Epithelial cell of esophagus (primary cell): ENCODE results near the gene AKAP12.
"Not testable (repeated sequence)": the region's sequence is repeated elsewhere in the genome, so short reads cannot be mapped to it uniquely, and the experiment has no call there.

ENCODE experiments used
- DNase-seq: peaks from one replicate; pipeline ENCODE4 v3.0.0; 2010; ENCODE audit warnings: low read depth
- H3K4me3 ChIP-seq: 2 replicates; pipeline ENCODE4 v1.5.1; 2011; ENCODE audit warnings: mild to moderate bottlenecking, low read length, control low read depth
- TF ChIP-seq, protein P1 (sequence below): IDR thresholded peaks from 2 replicates; pipeline ENCODE4 v1.5.1; 2011; ENCODE audit warnings: low read depth, mild to moderate bottlenecking, low read length, control low read depth, inconsistent platforms; ENCODE audit not compliant: insufficient read depth; ENCODE audit errors: missing control alignments

AKAP12 gene

DNA sequence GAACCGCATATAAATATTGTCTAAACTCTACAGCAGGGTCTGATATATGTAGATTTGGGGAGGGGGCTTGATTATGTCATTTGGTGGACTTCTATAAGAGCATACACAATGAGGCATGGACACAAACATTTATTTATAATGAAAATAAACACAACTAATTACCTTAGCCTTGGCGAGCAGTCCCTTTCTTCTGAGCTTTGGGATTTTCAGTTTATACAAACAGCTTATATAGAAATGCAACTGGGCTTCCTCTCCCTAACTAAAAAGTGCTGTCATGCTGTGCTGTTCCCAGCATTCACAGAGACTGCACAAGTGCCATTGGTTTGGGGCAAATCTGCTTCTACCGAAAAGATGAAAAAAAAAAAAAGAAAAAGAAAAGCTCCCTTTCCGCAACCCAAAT, 69.9 kb downstream of the AKAP12 start:
- H3K4me3 ChIP-seq: no peak overlapping the region
- DNase-seq: no peak
- TF ChIP-seq, protein P1, sequence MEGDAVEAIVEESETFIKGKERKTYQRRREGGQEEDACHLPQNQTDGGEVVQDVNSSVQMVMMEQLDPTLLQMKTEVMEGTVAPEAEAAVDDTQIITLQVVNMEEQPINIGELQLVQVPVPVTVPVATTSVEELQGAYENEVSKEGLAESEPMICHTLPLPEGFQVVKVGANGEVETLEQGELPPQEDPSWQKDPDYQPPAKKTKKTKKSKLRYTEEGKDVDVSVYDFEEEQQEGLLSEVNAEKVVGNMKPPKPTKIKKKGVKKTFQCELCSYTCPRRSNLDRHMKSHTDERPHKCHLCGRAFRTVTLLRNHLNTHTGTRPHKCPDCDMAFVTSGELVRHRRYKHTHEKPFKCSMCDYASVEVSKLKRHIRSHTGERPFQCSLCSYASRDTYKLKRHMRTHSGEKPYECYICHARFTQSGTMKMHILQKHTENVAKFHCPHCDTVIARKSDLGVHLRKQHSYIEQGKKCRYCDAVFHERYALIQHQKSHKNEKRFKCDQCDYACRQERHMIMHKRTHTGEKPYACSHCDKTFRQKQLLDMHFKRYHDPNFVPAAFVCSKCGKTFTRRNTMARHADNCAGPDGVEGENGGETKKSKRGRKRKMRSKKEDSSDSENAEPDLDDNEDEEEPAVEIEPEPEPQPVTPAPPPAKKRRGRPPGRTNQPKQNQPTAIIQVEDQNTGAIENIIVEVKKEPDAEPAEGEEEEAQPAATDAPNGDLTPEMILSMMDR: no peak

DNA sequence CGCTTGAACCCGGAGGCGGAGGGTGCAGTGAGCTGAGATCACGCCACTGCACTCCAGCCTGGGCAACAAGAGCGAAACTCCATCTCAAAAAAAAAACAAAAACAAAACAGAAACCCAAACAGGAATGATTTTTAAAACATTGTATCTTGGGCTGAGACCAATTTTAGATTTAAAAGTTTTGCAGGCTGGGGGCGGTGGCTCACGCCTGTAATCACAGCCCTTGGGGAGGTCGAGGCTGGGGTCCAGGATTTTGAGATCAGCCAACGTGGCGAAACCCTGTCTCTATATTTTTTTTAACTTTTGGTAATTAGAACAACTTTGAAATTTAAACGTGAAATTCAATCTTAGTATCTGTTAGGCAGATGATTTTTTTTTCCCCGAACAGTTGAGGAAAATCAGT, 70.5 kb downstream of the AKAP12 start:
- no peak for DNase-seq
- no peak overlapping the region for H3K4me3 ChIP-seq
- TF ChIP-seq, protein P1: no peak

DNA sequence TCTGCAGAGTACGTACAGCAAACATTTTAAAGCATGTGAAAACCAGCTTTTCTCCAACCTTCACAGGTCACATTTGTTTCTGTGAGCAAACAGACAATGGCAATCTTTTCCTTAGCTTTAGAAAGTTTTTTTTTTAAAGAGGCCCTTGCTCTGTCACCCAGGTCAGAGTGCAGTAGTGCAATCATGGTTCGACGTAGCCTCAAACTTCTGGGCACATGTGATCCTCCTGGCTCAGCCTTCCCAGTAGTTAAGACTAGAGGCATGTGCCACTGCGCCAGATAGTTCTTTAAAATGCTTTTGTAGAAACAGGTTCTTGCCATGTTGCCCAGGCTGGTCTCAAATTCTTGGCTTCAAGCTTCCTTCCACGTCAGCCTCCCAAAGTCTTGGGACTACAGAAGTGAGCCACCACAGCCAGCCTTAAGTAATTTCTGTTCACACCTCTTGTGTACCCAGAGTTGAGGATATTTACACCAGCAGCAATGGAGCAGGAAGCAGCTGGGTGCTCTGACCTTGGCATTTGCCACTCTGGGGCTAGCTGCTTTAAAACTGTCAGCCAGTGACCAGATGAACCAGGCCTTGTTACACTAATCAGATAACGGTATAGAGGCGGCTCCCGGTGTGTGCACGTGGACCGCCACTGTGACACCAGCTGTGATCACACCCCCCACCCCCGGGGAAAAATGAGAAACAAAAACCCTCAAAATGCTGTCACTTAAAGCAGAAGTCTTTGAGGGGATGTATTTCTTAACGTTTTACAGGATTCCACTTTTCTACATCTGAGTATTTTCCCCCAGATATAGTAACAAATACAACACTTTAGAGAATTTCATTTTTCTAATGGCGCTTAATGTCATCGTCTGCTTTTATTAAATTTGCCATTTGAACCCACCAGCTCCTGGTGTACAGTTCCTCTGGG, 71.3 kb downstream of the AKAP12 start:
- TF ChIP-seq, protein P1: no peak
- no peak for DNase-seq
- H3K4me3 ChIP-seq: no peak overlapping the region

DNA sequence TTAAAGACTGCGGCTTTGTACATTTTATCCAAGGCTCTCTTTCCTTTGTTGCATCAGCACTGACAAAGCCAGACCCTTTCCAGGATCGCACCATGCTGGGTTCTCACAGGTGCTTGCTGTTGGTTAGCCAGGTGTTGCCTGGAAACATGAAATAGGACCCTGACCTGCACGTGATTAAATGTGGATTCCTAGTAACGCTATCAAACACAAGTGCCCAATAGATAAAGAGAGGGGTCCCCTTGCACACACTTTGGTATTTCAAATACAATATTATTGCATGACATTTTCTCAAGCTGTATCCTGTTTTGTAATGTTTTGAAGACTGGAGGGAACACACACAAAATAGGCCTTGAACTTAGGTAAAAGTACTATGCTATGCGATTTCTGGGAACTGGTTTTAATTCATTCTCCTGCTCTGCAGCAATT, 73.3 kb downstream of the AKAP12 start:
- H3K4me3 ChIP-seq: no peak overlapping the region
- TF ChIP-seq, protein P1: no peak
- no peak for DNase-seq

DNA sequence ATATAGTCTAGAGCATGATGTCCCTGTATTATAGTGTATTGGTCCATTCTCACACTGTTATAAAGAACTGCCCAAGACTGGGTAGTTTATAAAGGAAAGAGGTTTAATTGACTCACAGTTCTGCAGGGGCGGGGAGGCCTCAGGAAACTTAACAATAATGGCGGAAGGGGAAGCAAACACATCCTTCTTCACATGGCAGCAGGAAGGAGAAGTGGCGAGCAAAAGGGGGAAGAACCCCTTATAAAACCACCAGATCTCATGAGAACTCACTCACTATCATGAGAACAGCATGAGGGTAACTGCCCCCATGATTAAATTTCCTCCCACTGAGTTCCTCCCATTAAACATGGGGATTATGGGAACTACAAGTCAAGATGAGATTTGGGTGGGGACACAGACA, 75.9 kb downstream of the AKAP12 start:
- DNase-seq, H3K4me3 ChIP-seq: not testable (repeated sequence)

DNA sequence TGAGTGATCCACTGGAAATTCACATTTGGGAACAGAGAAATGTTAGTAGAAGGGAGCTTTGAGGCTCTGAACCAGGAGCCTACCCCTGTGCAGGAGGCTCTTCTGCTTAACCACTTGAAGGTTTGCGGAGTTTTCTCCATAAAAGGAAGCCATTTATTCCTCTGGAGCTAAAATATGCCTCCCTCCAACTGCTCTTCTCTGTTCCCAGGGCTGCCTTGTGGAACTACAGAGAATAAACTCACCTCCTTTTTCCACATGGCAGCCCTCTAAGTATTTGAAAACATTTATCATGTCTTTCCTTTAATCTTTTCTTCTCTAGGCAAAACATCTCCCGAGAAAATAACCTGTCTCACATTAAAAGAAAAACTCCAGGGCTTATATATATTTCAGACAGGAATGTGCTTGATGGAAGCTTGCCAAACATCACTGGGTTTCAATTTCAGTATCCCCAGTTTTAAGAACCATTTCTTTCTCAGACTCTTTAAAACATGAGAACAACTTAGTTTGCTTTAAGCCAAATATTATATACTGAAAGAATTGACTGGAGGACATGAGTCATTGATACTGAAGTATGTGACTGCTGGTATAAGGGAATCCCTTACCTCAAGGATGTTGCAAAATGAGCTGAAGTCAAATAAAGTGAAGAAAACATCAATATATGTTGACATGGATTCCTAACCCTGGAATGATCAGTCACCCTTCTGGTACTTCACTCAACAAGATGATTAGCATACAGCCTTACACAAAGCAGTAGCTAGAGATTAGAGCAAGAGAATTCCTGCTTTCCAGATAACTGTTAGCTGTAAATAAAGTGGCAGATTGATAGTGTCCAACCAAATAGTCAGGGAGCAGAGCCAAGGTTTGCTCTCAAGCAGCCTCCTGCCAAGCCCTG, 77.6 kb downstream of the AKAP12 start:
- TF ChIP-seq, protein P1: no peak
- H3K4me3 ChIP-seq: no peak overlapping the region
- peak; percentile 81 for DNase-seq

DNA sequence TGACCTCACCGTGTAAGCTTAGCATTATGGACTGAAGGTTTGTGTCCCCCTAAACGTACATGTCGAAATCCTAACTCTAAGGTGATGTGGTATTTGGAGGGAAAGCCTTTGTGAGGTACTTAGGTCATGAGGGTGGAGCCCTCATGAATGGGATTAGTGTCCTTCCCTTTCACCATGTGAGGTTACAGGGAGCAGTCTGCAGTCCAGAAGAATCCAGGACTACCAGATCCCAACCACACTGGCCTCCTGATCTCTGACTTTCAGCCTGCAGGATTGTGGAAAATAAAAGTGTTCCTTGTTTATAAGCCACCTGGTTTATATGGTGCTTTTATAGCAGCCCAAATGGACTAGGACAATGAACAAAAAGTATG, 78.2 kb downstream of the AKAP12 start:
- H3K4me3 ChIP-seq: no peak overlapping the region
- TF ChIP-seq, protein P1: no peak
- no peak for DNase-seq
